ENCODE data around the gene GRK2.

GRK2 gene

GRCh38 chr11:67261946-67262681 lies 4.2 kb upstream of the GRK2 start:
- no peak for TF ChIP-seq CTCF (IDR thresholded peaks at IDR 0.05; ENCODE audit: control insufficient read depth, extremely low read depth, insufficient read depth)
- DNase-seq (ENCODE audit: low read depth), result no peak
- no peak overlapping the region for H3K4me3 ChIP-seq (ENCODE audit: low read depth, low read length)

GRCh38 chr11:67262731-67263675 lies 3.3 kb upstream of the GRK2 start:
- peak; percentile 95 for TF ChIP-seq CTCF (IDR thresholded peaks at IDR 0.05; ENCODE audit: control insufficient read depth, extremely low read depth, insufficient read depth)
- no peak for DNase-seq (ENCODE audit: low read depth)
- no peak overlapping the region for H3K4me3 ChIP-seq (ENCODE audit: low read depth, low read length)

- no peak overlapping the region for H3K4me3 ChIP-seq (ENCODE audit: low read depth, low read length)
- DNase-seq (ENCODE audit: low read depth), result no peak
- no peak for TF ChIP-seq CTCF (IDR thresholded peaks at IDR 0.05; ENCODE audit: control insufficient read depth, extremely low read depth, insufficient read depth)
Observed at GRCh38 chr11:67264260-67264659, 2.0 kb upstream of the GRK2 start.

GRCh38 chr11:67264877-67265632 lies 1.2 kb upstream of the GRK2 start:
- no peak for TF ChIP-seq CTCF (IDR thresholded peaks at IDR 0.05; ENCODE audit: control insufficient read depth, extremely low read depth, insufficient read depth)
- H3K4me3 ChIP-seq (ENCODE audit: low read depth, low read length), result no peak overlapping the region
- DNase-seq (ENCODE audit: low read depth), result no peak

GRCh38 chr11:67265633-67266448 lies 432 bp upstream of the GRK2 start:
- DNase-seq (ENCODE audit: low read depth), result no peak
- peak overlapping the region; percentile 45 for H3K4me3 ChIP-seq (ENCODE audit: low read depth, low read length)
- TF ChIP-seq CTCF (IDR thresholded peaks at IDR 0.05; ENCODE audit: control insufficient read depth, extremely low read depth, insufficient read depth), result peak; percentile 85

All from LNCaP clone FGC (cell line).